ENCODE results near the gene OR52J3. TPM values are rescaled to one million over a fixed set of nuclear protein-coding genes. Genes with fewer than 3 reads are reported as not detected.

OR52J3 gene
- total and polyA plus RNA-seq, 4 donors: not detected

DNA sequence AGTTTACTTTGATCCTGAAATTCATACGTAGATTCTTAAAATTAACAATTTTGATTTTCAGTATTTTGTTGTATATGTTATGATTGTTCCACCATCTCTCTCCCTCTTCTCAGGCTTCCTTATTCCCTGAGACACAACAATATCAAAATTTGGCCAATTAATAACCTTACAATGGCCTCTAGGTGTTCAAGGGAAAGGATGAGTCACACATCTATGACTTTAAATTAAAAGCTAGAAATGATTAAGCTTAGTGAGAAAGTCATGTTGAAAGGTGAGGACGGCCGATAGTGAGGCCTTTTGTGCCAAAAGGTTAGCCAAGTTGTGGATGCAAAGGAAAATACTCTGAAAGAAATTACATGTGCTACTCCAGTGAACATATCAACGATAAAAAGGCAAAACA is 5.5 kb upstream of the OR52J3 start:
- WGBS: 49% methylated on average over 4 of the region's 4 CpGs

DNA sequence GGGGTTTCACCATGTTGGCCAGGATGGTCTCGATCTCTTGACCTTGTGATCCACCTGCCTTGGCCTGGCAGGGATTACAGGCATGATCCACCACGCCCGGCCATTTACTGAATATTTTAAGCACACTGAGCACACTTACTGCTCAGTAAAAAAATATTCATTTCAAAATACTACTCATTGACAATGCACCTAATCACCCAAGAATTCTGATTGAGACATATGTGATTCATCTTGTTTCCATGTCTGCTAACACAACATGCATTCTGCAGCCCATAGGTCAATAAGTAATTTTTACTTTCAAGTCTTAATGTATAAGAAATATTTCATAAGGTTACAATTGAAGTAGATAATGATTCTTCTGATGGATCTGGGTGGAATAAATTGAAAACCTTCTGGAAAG is 4.2 kb upstream of the OR52J3 start:
- H3K27ac ChIP-seq (ENCODE audit: low read depth in 1 of 2, low read length in 2 of 2): no peak overlapping the region
- no peaks in the 10 kb centered on the region for H3K9me3 ChIP-seq (ENCODE audit: control insufficient read depth in 4 of 4, low read length in 3 of 4)
- WGBS: 71% methylated on average over 3 of the region's 3 CpGs
- H3K36me3 ChIP-seq (ENCODE audit: control insufficient read depth in 4 of 4, insufficient read depth in 3 of 4, low read depth in 1 of 4, low read length in 3 of 4): no peaks in the 10 kb centered on the region
- no peaks in the 10 kb centered on the region for H3K27me3 ChIP-seq (ENCODE audit: control insufficient read depth in 4 of 4, insufficient read depth in 4 of 4, low read length in 3 of 4)
- no peak for DNase-seq (ENCODE audit: low spot score)
- H3K4me3 ChIP-seq (ENCODE audit: low read depth in 1 of 3, low read length in 3 of 3): no peak overlapping the region
- H3K4me1 ChIP-seq (ENCODE audit: control insufficient read depth in 4 of 4, insufficient read depth in 4 of 4, low read length in 3 of 4): no peaks in the 10 kb centered on the region
- TF ChIP-seq HNF4A (conservative IDR thresholded peaks at IDR 0.05) (no peak), NR2F2 (IDR thresholded peaks at IDR 0.05) (no peak), GABPA (IDR thresholded peaks at IDR 0.05 in 1 of 2, conservative IDR thresholded peaks at IDR 0.05 in 1 of 2) (no peak), EGR1 (IDR thresholded peaks at IDR 0.05; ENCODE audit: low read depth in 2 of 2) (no peak), RXRA (IDR thresholded peaks at IDR 0.05) (no peak), YY1 (IDR thresholded peaks at IDR 0.05) (no peak), TAF1 (conservative IDR thresholded peaks at IDR 0.05) (no peak), HNF4G (IDR thresholded peaks at IDR 0.05) (no peak)
- TF ChIP-seq, protein P1, sequence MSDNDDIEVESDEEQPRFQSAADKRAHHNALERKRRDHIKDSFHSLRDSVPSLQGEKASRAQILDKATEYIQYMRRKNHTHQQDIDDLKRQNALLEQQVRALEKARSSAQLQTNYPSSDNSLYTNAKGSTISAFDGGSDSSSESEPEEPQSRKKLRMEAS (IDR thresholded peaks at IDR 0.05): no peak
- no peak overlapping the region for H3K9ac ChIP-seq (ENCODE audit: low read depth in 1 of 2, low read length in 2 of 2)

More for the DNA sequence above, 5.5 kb upstream of the OR52J3 start:
- TF ChIP-seq YY1 (IDR thresholded peaks at IDR 0.05) (no peak), FOXA1 (IDR thresholded peaks at IDR 0.05) (no peak), SP1 (IDR thresholded peaks at IDR 0.05) (no peak), EGR1 (IDR thresholded peaks at IDR 0.05; ENCODE audit: low read depth in 2 of 2) (no peak), RXRA (IDR thresholded peaks at IDR 0.05) (no peak), TAF1 (conservative IDR thresholded peaks at IDR 0.05) (no peak), GABPA (IDR thresholded peaks at IDR 0.05 in 1 of 2, conservative IDR thresholded peaks at IDR 0.05 in 1 of 2) (no peak), FOXA2 (IDR thresholded peaks at IDR 0.05) (no peak)
- TF ChIP-seq, protein P2, sequence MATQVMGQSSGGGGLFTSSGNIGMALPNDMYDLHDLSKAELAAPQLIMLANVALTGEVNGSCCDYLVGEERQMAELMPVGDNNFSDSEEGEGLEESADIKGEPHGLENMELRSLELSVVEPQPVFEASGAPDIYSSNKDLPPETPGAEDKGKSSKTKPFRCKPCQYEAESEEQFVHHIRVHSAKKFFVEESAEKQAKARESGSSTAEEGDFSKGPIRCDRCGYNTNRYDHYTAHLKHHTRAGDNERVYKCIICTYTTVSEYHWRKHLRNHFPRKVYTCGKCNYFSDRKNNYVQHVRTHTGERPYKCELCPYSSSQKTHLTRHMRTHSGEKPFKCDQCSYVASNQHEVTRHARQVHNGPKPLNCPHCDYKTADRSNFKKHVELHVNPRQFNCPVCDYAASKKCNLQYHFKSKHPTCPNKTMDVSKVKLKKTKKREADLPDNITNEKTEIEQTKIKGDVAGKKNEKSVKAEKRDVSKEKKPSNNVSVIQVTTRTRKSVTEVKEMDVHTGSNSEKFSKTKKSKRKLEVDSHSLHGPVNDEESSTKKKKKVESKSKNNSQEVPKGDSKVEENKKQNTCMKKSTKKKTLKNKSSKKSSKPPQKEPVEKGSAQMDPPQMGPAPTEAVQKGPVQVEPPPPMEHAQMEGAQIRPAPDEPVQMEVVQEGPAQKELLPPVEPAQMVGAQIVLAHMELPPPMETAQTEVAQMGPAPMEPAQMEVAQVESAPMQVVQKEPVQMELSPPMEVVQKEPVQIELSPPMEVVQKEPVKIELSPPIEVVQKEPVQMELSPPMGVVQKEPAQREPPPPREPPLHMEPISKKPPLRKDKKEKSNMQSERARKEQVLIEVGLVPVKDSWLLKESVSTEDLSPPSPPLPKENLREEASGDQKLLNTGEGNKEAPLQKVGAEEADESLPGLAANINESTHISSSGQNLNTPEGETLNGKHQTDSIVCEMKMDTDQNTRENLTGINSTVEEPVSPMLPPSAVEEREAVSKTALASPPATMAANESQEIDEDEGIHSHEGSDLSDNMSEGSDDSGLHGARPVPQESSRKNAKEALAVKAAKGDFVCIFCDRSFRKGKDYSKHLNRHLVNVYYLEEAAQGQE (IDR thresholded peaks at IDR 0.05): no peak
- TF ChIP-seq, protein P3, sequence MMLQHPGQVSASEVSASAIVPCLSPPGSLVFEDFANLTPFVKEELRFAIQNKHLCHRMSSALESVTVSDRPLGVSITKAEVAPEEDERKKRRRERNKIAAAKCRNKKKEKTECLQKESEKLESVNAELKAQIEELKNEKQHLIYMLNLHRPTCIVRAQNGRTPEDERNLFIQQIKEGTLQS (IDR thresholded peaks at IDR 0.05): no peak
- TF ChIP-seq, protein P4, sequence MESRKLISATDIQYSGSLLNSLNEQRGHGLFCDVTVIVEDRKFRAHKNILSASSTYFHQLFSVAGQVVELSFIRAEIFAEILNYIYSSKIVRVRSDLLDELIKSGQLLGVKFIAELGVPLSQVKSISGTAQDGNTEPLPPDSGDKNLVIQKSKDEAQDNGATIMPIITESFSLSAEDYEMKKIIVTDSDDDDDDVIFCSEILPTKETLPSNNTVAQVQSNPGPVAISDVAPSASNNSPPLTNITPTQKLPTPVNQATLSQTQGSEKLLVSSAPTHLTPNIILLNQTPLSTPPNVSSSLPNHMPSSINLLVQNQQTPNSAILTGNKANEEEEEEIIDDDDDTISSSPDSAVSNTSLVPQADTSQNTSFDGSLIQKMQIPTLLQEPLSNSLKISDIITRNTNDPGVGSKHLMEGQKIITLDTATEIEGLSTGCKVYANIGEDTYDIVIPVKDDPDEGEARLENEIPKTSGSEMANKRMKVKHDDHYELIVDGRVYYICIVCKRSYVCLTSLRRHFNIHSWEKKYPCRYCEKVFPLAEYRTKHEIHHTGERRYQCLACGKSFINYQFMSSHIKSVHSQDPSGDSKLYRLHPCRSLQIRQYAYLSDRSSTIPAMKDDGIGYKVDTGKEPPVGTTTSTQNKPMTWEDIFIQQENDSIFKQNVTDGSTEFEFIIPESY (IDR thresholded peaks at IDR 0.05): no peak
- TF ChIP-seq, protein P5, sequence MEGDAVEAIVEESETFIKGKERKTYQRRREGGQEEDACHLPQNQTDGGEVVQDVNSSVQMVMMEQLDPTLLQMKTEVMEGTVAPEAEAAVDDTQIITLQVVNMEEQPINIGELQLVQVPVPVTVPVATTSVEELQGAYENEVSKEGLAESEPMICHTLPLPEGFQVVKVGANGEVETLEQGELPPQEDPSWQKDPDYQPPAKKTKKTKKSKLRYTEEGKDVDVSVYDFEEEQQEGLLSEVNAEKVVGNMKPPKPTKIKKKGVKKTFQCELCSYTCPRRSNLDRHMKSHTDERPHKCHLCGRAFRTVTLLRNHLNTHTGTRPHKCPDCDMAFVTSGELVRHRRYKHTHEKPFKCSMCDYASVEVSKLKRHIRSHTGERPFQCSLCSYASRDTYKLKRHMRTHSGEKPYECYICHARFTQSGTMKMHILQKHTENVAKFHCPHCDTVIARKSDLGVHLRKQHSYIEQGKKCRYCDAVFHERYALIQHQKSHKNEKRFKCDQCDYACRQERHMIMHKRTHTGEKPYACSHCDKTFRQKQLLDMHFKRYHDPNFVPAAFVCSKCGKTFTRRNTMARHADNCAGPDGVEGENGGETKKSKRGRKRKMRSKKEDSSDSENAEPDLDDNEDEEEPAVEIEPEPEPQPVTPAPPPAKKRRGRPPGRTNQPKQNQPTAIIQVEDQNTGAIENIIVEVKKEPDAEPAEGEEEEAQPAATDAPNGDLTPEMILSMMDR (IDR thresholded peaks at IDR 0.05; ENCODE audit: low read depth, low read length, missing input control): no peak
- Histone ChIP-seq H3K27me3 (ENCODE audit: control insufficient read depth in 4 of 4, insufficient read depth in 4 of 4, low read length in 3 of 4) (peaks cover 0 to 4% (median 0%) of the 10 kb centered on the region in 4 donors), H3K9me3 (ENCODE audit: control insufficient read depth in 4 of 4, low read length in 3 of 4) (no peaks in the 10 kb centered on the region), H3K4me1 (ENCODE audit: control insufficient read depth in 4 of 4, insufficient read depth in 4 of 4, low read length in 3 of 4) (no peaks in the 10 kb centered on the region), H3K4me3 (ENCODE audit: low read depth in 1 of 3, low read length in 3 of 3) (no peak overlapping the region), H3K9ac (ENCODE audit: low read depth in 1 of 2, low read length in 2 of 2) (no peak overlapping the region), H3K36me3 (ENCODE audit: control insufficient read depth in 4 of 4, insufficient read depth in 3 of 4, low read depth in 1 of 4, low read length in 3 of 4) (no peaks in the 10 kb centered on the region), H3K27ac (ENCODE audit: low read depth in 1 of 2, low read length in 2 of 2) (no peak overlapping the region)
- DNase-seq (ENCODE audit: low spot score): no peak
